Fibroblast of lung (primary cell): ENCODE results near the gene C20orf96.

Experiments used
- EZH2 ChIP-seq: IDR thresholded peaks from 2 replicates; pipeline ENCODE4 v1.5.1; 2012; ENCODE audit warnings: low read length, control low read depth, mild to moderate bottlenecking; ENCODE audit errors: missing control alignments
- TF ChIP-seq, protein P1 (sequence below), 2 donors: IDR thresholded peaks in 1 of 2; conservative IDR thresholded peaks in 1 of 2; 1 replicate in 1 of 2; 2 replicates in 1 of 2; pipeline ENCODE4 v1.5.1; 2011 to 2012; ENCODE audit warnings: low read length in 2 of 2, control low read depth in 1 of 2, inconsistent platforms in 1 of 2, low read depth in 1 of 2, mild to moderate bottlenecking in 1 of 2

DNA sequence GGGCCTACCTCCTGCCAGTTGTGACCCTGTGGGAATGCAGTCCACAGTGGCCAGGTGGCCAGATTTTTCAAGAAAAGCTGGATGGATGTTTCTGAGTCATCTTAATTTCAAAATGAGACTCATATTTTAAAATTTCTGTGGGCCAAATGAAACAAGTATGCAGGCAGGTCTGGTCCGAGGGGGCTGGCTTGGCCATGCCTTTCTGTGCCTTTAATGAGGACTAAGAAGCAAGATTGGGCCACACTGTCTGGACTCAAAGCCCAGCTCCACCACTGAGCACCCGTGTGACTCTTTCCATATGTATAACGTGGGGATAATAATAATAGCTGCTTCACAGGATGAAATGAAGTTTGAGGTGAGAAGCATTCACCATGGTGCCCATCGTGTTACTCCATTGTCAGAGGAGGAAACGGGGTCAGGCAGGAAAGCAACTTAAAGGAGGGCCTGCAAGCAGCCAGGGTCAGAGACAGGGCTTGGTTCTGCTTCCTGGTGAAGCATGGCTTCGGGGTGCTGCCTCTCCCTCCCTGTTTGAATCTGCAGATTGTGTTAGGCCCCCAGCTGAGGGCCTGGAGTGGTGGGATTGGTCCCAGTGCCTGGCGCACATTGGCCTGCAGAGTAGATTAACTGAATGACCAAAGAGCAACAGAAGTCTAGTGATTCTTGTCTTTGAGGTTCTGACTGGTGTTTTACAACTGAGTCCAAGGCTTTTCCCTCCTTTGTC lies 38.6 kb upstream of the C20orf96 start:
- TF ChIP-seq, protein P1, sequence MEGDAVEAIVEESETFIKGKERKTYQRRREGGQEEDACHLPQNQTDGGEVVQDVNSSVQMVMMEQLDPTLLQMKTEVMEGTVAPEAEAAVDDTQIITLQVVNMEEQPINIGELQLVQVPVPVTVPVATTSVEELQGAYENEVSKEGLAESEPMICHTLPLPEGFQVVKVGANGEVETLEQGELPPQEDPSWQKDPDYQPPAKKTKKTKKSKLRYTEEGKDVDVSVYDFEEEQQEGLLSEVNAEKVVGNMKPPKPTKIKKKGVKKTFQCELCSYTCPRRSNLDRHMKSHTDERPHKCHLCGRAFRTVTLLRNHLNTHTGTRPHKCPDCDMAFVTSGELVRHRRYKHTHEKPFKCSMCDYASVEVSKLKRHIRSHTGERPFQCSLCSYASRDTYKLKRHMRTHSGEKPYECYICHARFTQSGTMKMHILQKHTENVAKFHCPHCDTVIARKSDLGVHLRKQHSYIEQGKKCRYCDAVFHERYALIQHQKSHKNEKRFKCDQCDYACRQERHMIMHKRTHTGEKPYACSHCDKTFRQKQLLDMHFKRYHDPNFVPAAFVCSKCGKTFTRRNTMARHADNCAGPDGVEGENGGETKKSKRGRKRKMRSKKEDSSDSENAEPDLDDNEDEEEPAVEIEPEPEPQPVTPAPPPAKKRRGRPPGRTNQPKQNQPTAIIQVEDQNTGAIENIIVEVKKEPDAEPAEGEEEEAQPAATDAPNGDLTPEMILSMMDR (conservative IDR thresholded peaks at IDR 0.05 in 1 of 2, IDR thresholded peaks at IDR 0.05 in 1 of 2; ENCODE audit: low read depth in 1 of 2, low read length in 2 of 2) = no peak
- no peak for TF ChIP-seq EZH2
